NCI-H774 (cell line): ENCODE data around the gene SERINC3.
"Not testable (repeated sequence)": the region's sequence is repeated elsewhere in the genome, so short reads cannot be mapped to it uniquely, and the experiment has no call there.

Experiments
- DNase-seq: peaks from one replicate; lab custom pipeline; 2025; lab: John Stamatoyannopoulos, UW

Gene SERINC3

DNA sequence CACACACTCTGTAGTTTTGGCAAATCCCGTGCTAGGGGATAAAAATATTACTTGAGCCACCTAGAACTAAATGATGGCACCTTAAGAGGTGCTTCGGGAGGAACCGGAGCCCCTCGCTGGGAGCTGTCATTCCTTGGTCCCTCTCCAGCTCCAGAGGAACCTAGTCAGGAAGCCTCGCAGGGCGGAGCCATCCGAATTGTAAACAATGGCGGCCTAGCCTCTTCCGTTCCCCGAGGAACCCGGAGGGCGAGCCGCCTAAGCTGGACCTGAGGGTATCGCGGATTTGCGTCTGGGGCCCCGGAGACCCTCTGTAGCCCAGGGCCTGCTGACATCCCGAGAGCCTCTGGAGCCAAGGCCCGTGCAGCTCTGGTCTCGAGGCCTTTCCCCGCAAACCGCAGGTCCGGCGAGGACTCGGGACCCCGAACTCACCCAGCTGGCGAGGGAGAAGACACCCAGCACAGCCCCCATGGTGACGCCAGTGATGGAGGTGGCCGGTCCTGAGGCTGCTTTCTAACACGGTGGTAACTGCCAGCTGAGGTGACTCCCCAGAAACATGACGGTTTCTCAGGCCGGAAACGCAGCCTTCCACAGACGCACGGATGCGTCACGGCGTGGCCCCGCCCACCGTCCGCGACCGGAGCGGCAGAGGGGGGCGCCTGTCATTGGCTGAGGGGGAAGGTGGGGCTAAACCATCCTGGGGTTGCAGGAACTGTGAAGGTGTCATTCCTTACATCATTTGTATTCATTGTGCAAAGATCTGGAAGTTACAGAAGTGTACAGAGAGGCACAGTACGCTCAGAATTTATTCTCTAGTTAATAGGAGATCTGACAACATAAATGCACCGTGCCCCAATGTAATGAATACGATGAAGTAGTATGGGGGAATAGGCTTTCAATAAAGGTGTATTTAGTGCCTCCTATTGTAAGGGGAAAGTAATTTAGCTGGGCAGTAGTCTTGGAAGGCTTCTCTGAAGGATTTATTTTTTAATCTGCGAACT, at the start of gene SERINC3:
Gene SERINC3, minus strand, starts transcription at position 587 of the 998 bp plus-strand sequence. Its CDS starts 119 bp downstream, at position 468.
- peak; percentile 86 for DNase-seq

DNA sequence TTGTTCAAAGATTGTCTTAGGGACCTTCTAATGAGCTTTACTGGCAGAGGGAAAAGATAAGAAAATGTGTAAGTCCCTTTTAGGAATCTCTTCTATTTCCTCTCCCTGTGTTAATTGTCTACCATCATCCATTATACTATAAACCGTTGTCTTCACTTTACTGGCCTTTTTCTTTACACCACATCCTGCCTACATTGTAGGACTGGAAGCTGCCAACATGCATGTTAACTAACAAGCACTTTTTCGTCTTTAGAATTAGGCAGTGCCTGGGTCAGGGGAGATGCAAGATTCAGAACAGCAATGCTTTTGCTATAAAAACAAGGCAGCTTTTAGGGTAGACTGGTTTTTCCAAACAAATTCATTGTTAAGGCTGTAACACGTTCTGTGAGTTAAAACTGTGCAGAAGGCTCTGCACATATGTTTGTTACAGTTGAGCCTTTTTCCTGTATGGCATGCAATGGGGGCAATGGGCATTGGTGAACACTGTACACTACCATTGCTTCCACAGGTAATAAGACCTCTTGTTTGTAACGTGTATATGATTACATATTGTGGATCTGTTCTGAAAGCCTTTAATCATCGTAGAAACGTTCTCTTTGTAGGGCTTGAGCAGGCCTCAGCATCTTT, 49.6 kb upstream of the SERINC3 start:
- no peak for DNase-seq

- DNase-seq = no peak
Observed at GRCh38 chr20:44570367-44570766, 48.5 kb upstream of the SERINC3 start.

- no peak for DNase-seq
Observed at GRCh38 chr20:44566811-44567210, 44.9 kb upstream of the SERINC3 start.

DNA sequence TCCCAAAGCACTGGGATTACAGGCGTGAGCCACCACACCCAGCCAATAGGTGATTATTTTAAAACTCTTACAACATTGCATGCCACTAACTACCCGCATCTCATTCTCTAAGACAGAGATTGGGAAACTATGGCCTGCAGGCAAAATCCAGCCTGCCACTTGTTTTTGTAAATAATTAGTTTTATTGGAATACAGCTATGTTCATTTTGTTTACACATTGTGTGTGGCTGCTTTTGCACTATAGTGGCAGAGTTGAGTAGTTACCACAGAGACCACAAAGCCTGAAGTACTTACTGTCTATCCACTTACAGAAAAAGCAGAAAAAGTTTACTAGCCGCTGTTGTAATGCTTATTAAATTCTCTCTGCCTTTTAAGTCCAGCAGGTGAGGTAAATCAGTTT, 44.1 kb upstream of the SERINC3 start:
- no peak for DNase-seq

DNA sequence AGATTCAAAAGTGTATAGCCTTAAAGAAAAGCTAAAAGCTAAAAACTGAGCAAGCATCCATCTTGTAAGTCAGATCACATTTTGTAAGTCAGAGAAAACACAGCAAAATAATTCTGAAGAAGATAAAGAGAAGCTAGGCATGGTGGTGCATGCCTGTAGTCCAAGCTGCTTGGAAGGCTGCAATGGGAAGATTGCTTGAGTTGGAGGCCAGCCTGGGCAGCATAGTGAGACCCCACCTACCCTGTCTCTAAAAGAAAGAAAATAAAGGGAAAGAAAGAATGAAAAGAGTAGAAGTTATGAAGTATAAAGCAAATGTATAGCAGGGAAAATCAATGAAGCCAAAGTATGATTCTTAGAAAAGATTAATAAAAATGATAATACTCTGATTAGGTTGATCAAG, 40.0 kb upstream of the SERINC3 start:
- no peak for DNase-seq

DNA sequence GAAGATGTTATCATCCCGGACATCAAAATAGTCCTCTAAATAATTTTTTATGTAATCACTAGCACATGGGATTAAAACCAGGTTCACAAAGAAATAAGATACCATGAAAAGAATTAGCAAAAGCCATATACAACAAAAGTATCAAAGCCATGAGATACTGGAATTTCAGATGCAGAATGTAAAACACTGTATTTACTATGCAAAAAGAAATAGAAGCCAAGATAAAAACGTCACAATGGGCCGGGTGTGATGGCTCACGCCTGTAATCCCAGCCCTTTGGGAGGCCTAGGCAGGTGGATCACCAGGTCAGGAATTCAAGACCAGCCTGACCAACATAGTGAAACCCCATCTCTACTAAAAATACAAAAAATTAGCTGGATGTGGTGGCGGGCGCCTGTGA, 38.9 kb upstream of the SERINC3 start:
- not testable (repeated sequence) for DNase-seq

DNA sequence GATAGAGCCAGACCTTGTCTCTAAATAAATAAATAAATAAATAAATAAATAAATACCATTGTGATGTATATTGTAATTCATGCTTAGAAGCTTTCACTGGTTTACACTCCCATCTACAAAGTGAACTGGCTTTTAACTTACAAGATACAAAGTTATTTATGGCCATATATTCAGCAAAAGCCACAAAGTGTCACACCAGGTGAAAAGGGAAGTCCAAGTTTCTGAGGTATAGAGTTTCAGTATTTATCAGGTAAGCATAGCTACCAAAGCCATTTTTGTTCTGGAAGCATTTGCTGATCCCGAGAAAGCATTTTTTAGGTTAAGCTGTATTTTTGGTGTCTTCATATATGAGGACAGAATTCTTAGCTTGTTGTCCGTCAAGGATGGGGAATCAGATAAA, 38.4 kb upstream of the SERINC3 start:
- DNase-seq = no peak

- DNase-seq = no peak
Observed at GRCh38 chr20:44559302-44559701, 37.4 kb upstream of the SERINC3 start.

- DNase-seq = peak; percentile 47
Observed at GRCh38 chr20:44552950-44553908, 31.4 kb upstream of the SERINC3 start.

- DNase-seq = no peak
Observed at GRCh38 chr20:44552568-44552949, 30.7 kb upstream of the SERINC3 start.

DNA sequence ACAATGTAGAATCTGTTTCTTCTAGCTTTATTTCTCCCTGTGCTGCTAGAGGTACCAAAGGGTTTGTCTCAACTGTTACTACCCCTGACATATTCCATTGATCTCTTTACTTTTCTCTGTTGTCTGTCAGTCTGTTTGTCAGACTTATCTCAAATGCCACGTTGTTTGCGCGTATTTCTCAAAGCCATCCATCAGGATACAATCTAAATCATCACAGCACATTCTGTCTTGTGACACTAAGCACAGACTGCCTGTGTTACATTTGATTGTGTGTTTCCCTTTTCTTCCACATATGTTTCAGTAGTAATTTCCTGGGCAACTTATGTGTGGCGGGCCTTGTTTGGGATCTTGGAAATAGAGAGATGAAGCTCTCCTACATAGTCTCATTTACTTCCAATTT, 30.2 kb upstream of the SERINC3 start:
- no peak for DNase-seq

DNA sequence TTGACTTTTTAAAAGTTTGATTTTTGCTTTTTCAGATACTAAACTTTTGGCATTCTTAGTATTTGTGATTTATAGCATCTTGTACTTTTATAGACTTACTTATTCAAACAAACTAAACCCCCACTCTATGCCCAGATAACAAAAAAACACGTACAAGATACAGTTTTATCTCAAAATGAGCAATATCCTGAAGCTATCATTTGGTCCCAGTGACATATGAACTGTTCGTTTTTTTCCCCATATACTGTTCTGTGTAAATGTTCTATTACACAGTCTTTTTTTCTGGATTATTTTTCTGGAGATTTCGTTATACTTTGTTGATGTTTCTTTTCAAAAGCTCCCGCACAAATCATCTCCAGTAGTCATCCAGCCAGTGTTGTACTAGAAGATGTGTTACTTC, 27.3 kb upstream of the SERINC3 start:
- no peak for DNase-seq

- DNase-seq = no peak
Observed at GRCh38 chr20:44547419-44547818, 25.5 kb upstream of the SERINC3 start.

GRCh38 chr20:44544263-44544662, 22.4 kb upstream of the SERINC3 start:
- no peak for DNase-seq

GRCh38 chr20:44543358-44543757, 21.5 kb upstream of the SERINC3 start:
- no peak for DNase-seq

GRCh38 chr20:44542890-44543289, 21.0 kb upstream of the SERINC3 start:
- no peak for DNase-seq

GRCh38 chr20:44541992-44542391, 20.1 kb upstream of the SERINC3 start:
- DNase-seq = no peak

GRCh38 chr20:44540834-44541233, 19.0 kb upstream of the SERINC3 start:
- no peak for DNase-seq

- no peak for DNase-seq
Observed at GRCh38 chr20:44537993-44538392, 16.1 kb upstream of the SERINC3 start.

DNA sequence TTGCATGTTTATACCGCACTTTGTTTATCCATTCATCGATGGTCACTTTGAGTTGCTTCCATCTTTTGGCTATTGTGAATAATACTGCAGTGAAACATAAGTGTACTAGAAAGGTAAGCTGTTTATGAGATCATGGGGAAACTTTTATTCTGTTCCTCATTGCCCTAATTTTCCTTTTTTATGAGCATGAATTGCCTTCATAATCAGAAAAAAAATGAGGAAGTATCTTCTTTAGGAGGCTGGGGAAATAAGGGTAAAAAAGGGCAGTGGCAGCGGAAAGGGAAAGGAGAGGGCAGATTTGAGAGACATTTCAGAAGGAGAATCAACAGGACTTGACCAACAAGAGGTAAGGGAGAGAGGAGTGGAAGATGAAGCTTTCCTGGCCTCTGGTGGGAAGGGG, 14.3 kb upstream of the SERINC3 start:
- DNase-seq = no peak

- no peak for DNase-seq
Observed at GRCh38 chr20:44533928-44534327, 12.1 kb upstream of the SERINC3 start.
